ENCODE data around the gene LRRD1. TPM values are rescaled to one million over a fixed set of nuclear protein-coding genes. Genes with fewer than 3 reads are reported as not detected.

LRRD1 gene
- total and polyA plus RNA-seq, 2 of the 4 experiments (the other 2 are of a cell fraction) = under 0.01 to 0.02 TPM

GRCh38 chr7:92116949-92117348 is 62.0 kb downstream of the LRRD1 start:
- Histone ChIP-seq H2AFZ (replicated peaks; ENCODE audit: low read length, poor library complexity) (no peak overlapping the region), H3K9ac (ENCODE audit: low read depth, low read length) (no peak overlapping the region), H4K91ac (ENCODE audit: insufficient read depth, low read depth, low read length) (no peak overlapping the region), H4K20me1 (ENCODE audit: insufficient read depth, low read length) (0 out of 2 replicates have a peak, but pooled peaks cover 9% of the 10 kb centered on the region), H3K4me1 (ENCODE audit: control insufficient read depth, insufficient read depth, low read length) (no peaks in the 10 kb centered on the region), H2AK5ac (ENCODE audit: low read depth, low read length) (no peak overlapping the region), H2BK120ac (ENCODE audit: low read depth, low read length) (no peak overlapping the region), H3K56ac (ENCODE audit: extremely low read depth, insufficient read depth, low read length) (no peak overlapping the region), H3K79me1 (ENCODE audit: low read depth in 1 of 2, low read length in 2 of 2) (peaks cover 4 to 23% of the 10 kb centered on the region in 2 experiments), H3K36me3 (ENCODE audit: control insufficient read depth, insufficient read depth, low read length) (peaks cover 10% of the 10 kb centered on the region; the same call in 1 of the 2 replicates), H2BK5ac (ENCODE audit: low read depth, low read length, poor library complexity, severe bottlenecking) (no peak overlapping the region), H3K27me3 (ENCODE audit: control insufficient read depth, insufficient read depth, low read length) (no peaks in the 10 kb centered on the region), H3K18ac (ENCODE audit: low read depth, low read length) (no peak overlapping the region), H3K9me3 (ENCODE audit: control insufficient read depth, insufficient read depth, low read length) (no peaks in the 10 kb centered on the region), H3K9me1 (ENCODE audit: insufficient read depth, low read length) (no peaks in the 10 kb centered on the region; the same call in 1 of the 2 replicates), H3K14ac (replicated peaks; ENCODE audit: low read depth, low read length) (no peak overlapping the region), H3K23ac (ENCODE audit: low read depth, low read length) (no peak overlapping the region), H3K4ac (ENCODE audit: low read depth, low read length) (no peak overlapping the region), H4K5ac (ENCODE audit: low read depth, low read length) (no peak overlapping the region), H2BK20ac (ENCODE audit: low read depth, low read length) (no peak overlapping the region), H3K27ac (ENCODE audit: insufficient read depth, low read length) (no peak overlapping the region), H4K8ac (ENCODE audit: low read depth in 2 of 2, low read length in 2 of 2) (no peak overlapping the region), H2AK9ac (replicated peaks; ENCODE audit: low read depth, low read length, poor library complexity) (no peak overlapping the region), H2BK15ac (ENCODE audit: low read depth, low read length) (no peak overlapping the region), H3K4me3 (ENCODE audit: insufficient read depth, low read depth, low read length) (no peak overlapping the region), H3K4me2 (ENCODE audit: low read depth, low read length) (no peak overlapping the region)
- dilution Hi-C loops (cut with HindIII; ENCODE audit: low sequenced_read_pairs, unreplicated experiment) (no loop called here), in situ Hi-C loops (cut with MboI; ENCODE audit: low sequenced_read_pairs) (no loop called here), intact Hi-C loops (cut with micrococcal nuclease) (no loop called here)
- DNase-seq = no peak
- ATAC-seq (ENCODE audit: low read depth) = no peak
- no CpG with 5 or more reads among the region's 3 CpGs for WGBS, 2 experiments (ENCODE audit: extremely low coverage in 2 of 2, insufficient read length in 1 of 2)
- POLR2A ChIA-PET (ENCODE audit: unreplicated experiment) = no interaction called here
- no TSS peak for BruUV-seq (replicated peaks)
- CTCF ChIA-PET = interaction anchor here (0.7 kb wide), 1 partner anchor 291 kb away, joined by 3 read pairs; no protein-coding TSS in a partner anchor
- TF ChIP-seq, protein P1, sequence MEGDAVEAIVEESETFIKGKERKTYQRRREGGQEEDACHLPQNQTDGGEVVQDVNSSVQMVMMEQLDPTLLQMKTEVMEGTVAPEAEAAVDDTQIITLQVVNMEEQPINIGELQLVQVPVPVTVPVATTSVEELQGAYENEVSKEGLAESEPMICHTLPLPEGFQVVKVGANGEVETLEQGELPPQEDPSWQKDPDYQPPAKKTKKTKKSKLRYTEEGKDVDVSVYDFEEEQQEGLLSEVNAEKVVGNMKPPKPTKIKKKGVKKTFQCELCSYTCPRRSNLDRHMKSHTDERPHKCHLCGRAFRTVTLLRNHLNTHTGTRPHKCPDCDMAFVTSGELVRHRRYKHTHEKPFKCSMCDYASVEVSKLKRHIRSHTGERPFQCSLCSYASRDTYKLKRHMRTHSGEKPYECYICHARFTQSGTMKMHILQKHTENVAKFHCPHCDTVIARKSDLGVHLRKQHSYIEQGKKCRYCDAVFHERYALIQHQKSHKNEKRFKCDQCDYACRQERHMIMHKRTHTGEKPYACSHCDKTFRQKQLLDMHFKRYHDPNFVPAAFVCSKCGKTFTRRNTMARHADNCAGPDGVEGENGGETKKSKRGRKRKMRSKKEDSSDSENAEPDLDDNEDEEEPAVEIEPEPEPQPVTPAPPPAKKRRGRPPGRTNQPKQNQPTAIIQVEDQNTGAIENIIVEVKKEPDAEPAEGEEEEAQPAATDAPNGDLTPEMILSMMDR (conservative IDR thresholded peaks at IDR 0.05; ENCODE audit: low read depth, low read length) = no peak
- TF ChIP-seq, protein P2, sequence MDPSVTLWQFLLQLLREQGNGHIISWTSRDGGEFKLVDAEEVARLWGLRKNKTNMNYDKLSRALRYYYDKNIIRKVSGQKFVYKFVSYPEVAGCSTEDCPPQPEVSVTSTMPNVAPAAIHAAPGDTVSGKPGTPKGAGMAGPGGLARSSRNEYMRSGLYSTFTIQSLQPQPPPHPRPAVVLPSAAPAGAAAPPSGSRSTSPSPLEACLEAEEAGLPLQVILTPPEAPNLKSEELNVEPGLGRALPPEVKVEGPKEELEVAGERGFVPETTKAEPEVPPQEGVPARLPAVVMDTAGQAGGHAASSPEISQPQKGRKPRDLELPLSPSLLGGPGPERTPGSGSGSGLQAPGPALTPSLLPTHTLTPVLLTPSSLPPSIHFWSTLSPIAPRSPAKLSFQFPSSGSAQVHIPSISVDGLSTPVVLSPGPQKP (IDR thresholded peaks at IDR 0.05; ENCODE audit: borderline replicate concordance, low read depth, low read length) = no peak
- TF ChIP-seq POLR2A (IDR thresholded peaks at IDR 0.05; ENCODE audit: low read depth, low read length) = no peak
- no peak for TF ChIP-seq MAFK (IDR thresholded peaks at IDR 0.05; ENCODE audit: low read depth, low read length)
- TF ChIP-seq SMC3 (IDR thresholded peaks at IDR 0.05; ENCODE audit: low read depth, low read length) = no peak
- TF ChIP-seq RAD21 (IDR thresholded peaks at IDR 0.05; ENCODE audit: low read length) = no peak
- TF ChIP-seq NFE2L2 (IDR thresholded peaks at IDR 0.05; ENCODE audit: low read depth, low read length) = no peak
- no peak for TF ChIP-seq CHD1 (IDR thresholded peaks at IDR 0.05; ENCODE audit: low read depth, low read length)
- no peak for TF ChIP-seq FOS (IDR thresholded peaks at IDR 0.05; ENCODE audit: low read depth, low read length)
- no peak for TF ChIP-seq BHLHE40 (IDR thresholded peaks at IDR 0.05; ENCODE audit: low read depth, low read length)
- TF ChIP-seq RCOR1 (IDR thresholded peaks at IDR 0.05; ENCODE audit: insufficient replicate concordance, low read length) = no peak
